ENCODE data around the gene HES6.

GRCh38 chr2:238267341-238267710, 27.5 kb upstream of the HES6 start:
- TF ChIP-seq CTCF (IDR thresholded peaks at IDR 0.05; ENCODE audit: low read length) (no peak), EZH2 (optimal IDR thresholded peaks at IDR 0.05; ENCODE audit: low read depth, low read length) (no peak)

All from MM.1S (cell line).